Liver (tissue), 3 donors: Measurements from ENCODE around the gene GRK6.

Source experiments
- CTCF ChIP-seq: fragments of 150-350 bp; IDR thresholded peaks from 2 replicates; pipeline ENCODE4 v1.5.1; 2017; ENCODE audit warnings: improper control_type of control experiment, low read depth, low read length; ENCODE audit not compliant: missing input control
- JUND ChIP-seq, 2 donors: IDR thresholded peaks; 2 replicates each; pipeline ENCODE4 v1.6.1; 2016; ENCODE audit warnings: antibody characterized with exemption in 2 of 2
- MAX ChIP-seq: IDR thresholded peaks from 2 replicates; pipeline ENCODE4 v1.6.1; 2016; ENCODE audit warnings: antibody characterized with exemption
- RAD21 ChIP-seq, 2 donors: IDR thresholded peaks; 2 replicates each; pipeline ENCODE4 v1.6.1; 2016; ENCODE audit warnings: antibody characterized with exemption in 2 of 2, mild to moderate bottlenecking in 2 of 2
- RXRA ChIP-seq, 2 donors: IDR thresholded peaks; 2 replicates each; pipeline ENCODE4 v1.6.1; 2017 to 2018; ENCODE audit warnings: antibody characterized with exemption in 2 of 2, mild to moderate bottlenecking in 1 of 2
- donor health status: healthy.
- donor health status: healthy.

- TF ChIP-seq RXRA (IDR thresholded peaks at IDR 0.05) (no peak), CTCF (no peak), MAX (no peak), RAD21 (IDR thresholded peaks at IDR 0.05) (no peak), JUND (IDR thresholded peaks at IDR 0.05) (no peak)
These were observed 37.9 kb upstream of the GRK6 start for GRCh38 chr5:177388521-177389052.
